ENCODE data around the gene OR52E1.
"Not testable (repeated sequence)": the region's sequence is repeated elsewhere in the genome, so short reads cannot be mapped to it uniquely, and the experiment has no call there.

The OR52E1 gene

DNA sequence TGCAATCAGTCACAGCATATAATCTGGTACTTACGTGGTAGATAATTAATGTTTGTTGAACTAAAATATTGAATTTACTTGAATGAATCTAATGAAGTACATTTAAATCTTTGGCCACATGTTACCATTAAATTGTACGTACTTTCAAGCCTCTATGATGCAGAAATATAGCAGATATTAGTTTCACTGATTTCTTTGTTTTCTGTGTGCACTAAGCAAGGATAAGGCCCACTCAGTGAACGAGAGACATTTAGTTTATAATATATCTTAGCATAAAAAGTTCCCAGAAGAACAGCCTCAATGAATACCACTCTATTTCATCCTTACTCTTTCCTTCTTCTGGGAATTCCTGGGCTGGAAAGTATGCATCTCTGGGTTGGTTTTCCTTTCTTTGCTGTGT, at the start of gene OR52E1:
Gene OR52E1 (plus strand): TSS at position 301 of the 400 bp plus-strand sequence.
- DNase-seq = no peak

GRCh38 chr11:5021996-5022395, 47.4 kb upstream of the OR52E1 start:
- DNase-seq = no peak

- no peak for DNase-seq
These were observed 32.7 kb upstream of the OR52E1 start for GRCh38 chr11:5036669-5037068.

- no peak for DNase-seq
These were observed 31.4 kb upstream of the OR52E1 start for GRCh38 chr11:5037926-5038325.

GRCh38 chr11:5038341-5038740, 31.0 kb upstream of the OR52E1 start:
- no peak for DNase-seq

DNA sequence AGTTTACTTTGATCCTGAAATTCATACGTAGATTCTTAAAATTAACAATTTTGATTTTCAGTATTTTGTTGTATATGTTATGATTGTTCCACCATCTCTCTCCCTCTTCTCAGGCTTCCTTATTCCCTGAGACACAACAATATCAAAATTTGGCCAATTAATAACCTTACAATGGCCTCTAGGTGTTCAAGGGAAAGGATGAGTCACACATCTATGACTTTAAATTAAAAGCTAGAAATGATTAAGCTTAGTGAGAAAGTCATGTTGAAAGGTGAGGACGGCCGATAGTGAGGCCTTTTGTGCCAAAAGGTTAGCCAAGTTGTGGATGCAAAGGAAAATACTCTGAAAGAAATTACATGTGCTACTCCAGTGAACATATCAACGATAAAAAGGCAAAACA, 28.5 kb upstream of the OR52E1 start:
- no peak for DNase-seq

DNA sequence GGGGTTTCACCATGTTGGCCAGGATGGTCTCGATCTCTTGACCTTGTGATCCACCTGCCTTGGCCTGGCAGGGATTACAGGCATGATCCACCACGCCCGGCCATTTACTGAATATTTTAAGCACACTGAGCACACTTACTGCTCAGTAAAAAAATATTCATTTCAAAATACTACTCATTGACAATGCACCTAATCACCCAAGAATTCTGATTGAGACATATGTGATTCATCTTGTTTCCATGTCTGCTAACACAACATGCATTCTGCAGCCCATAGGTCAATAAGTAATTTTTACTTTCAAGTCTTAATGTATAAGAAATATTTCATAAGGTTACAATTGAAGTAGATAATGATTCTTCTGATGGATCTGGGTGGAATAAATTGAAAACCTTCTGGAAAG, 27.3 kb upstream of the OR52E1 start:
- DNase-seq = no peak

GRCh38 chr11:5043380-5043779, 26.0 kb upstream of the OR52E1 start:
- no peak for DNase-seq

DNA sequence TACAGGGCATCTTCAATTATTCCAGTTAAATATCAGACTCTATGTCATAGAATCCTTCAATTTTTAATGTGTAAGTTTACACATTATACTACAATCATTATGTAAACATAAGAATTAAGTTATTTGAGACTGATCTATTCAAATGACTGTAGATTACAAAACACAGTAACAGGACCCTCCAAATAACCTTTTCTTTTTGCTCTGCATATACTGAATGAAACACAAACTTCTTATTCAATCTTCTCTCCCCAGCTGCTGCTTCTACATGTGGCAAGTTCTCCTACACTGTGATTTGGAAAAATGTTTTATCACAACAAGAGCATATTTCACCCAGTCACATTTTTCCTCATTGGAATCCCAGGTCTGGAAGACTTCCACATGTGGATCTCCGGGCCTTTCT, 23.1 kb upstream of the OR52E1 start, which contains the start of gene OR52J3:
Gene OR52J3 (plus strand): TSS at position 301 of the 400 bp plus-strand sequence. CDS start 0 bp downstream, at position 301.
- DNase-seq = no peak

DNA sequence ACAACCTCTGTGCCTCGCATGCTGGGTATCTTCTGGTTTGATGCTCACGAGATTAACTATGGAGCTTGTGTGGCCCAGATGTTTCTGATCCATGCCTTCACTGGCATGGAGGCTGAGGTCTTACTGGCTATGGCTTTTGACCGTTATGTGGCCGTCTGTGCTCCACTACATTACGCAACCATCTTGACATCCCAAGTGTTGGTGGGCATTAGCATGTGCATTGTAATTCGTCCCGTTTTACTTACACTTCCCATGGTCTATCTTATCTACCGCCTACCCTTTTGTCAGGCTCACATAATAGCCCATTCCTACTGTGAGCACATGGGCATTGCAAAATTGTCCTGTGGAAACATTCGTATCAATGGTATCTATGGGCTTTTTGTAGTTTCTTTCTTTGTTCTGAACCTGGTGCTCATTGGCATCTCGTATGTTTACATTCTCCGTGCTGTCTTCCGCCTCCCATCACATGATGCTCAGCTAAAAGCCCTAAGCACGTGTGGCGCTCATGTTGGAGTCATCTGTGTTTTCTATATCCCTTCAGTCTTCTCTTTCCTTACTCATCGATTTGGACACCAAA, 22.5 kb upstream of the OR52E1 start:
- no peak for DNase-seq

- DNase-seq = not testable (repeated sequence)
These were observed 10.7 kb upstream of the OR52E1 start for GRCh38 chr11:5058679-5059078.

DNA sequence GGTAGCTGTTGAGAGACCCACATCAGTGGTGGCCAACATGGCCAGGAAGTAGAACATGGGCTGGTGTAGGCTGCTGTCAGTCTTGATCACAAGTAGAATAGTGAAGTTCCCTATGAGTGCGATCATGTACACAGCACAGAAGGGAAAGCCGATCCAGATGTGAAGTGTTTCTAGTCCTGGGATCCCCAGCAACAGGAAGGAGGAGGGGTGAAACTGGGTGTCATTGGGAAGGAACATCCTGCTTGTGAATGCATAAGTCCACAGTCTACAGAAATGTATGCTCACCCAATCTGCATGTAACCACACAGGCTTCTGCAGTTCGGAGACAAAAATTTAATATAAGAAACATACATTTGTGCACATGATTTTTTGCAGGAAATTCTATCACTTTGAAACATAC, 10.0 kb upstream of the OR52E1 start, which contains the start of gene OR52E2:
Gene OR52E2 (minus strand): TSS at position 237 of the 400 bp plus-strand sequence. CDS start 0 bp downstream, at position 237.
- no peak for DNase-seq

DNA sequence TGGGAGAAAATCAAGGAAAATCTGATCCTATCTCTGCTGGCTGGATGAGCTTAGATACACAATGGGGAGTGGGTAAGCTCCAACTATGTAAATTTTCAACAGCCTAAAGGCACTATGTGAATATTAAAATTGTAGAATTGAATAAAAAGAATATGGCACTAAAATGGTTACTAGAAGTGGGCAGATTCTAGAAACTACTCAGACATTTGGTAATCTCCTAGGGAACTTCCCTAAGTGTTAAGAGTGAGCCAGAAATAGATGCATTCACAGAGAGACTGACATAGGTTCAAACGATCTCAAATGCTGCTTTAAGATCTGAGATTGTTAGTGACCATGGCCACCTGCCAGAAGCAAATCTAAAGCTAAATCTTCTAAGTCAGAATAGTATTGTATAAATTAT, 4.3 kb upstream of the OR52E1 start:
- no peak for DNase-seq

- DNase-seq = no peak
These were observed 2.4 kb downstream of the OR52E1 start for GRCh38 chr11:5071799-5072198.

DNA sequence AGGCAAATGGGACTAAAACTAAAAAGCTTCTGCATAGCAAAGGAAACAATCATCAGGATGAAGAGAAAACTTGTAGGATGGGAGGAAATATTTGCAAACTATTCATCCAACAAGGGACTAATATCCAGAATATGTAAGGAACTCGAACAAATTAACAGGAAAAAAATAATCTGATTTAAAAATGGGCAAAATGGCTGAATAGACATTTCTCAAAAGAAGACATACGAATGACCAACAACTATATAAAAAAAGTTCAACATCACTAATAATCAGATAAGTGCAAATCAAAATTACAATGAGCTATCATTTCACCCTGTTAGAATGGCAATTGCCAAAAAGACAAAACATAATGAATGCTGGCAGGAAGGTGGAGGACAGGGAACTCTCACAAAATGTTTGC, 12.0 kb downstream of the OR52E1 start:
- DNase-seq = no peak

DNA sequence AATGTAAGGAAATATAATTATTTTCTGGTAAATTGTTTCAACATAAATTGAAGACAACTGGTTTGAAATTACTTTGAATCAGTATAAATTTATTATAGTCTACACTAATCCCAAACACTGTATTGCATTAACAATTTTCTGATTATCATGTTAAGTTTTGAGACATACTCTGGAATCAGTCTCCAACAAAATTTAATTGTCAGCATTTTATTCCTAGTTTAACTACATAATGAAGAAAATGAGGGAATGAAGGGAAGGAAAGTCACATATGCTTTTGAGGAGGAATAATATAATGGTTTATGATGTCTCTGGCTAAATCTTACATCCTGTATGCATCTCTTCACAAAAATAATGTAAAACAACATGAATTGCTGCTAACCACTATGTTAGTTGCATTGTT, 14.2 kb downstream of the OR52E1 start:
- no peak for DNase-seq

GRCh38 chr11:5088556-5088955, 19.2 kb downstream of the OR52E1 start:
- DNase-seq = no peak

GRCh38 chr11:5090668-5091067, 21.3 kb downstream of the OR52E1 start:
- no peak for DNase-seq

DNA sequence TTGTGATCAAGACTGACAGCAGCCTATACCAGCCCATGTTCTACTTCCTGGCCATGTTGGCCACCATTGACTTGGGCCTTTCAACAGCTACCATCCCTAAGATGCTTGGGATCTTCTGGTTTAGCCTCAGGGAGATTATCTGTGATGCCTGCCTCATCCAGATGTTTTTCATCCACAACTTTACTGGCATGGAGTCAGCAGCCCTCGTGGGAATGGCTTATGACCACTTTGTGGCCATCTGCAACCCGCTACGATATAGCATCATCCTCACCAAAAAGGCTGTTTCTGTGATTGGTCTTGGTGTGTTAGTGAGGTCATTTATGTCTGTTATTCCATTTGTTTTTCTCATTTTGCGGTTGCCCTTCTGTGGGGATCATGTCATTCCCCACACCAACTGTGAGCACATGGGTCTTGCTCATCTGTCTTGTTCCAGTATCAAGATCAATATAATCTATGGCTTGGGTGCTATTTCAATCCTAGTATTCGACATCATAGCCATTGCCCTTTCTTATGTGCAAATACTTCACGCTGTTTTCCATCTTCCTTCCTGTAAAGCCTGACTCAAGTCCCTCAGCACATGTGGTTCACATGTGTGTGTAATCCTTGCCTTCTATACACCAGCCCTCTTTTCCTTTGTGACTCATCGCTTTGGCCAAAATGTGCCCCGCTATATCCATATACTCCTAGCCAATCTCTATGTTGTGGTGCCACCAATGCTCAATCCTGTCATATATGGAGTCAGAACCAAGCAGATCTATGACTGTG, 23.6 kb downstream of the OR52E1 start:
- DNase-seq = no peak

GRCh38 chr11:5096011-5096410, 26.6 kb downstream of the OR52E1 start:
- DNase-seq = no peak

DNA sequence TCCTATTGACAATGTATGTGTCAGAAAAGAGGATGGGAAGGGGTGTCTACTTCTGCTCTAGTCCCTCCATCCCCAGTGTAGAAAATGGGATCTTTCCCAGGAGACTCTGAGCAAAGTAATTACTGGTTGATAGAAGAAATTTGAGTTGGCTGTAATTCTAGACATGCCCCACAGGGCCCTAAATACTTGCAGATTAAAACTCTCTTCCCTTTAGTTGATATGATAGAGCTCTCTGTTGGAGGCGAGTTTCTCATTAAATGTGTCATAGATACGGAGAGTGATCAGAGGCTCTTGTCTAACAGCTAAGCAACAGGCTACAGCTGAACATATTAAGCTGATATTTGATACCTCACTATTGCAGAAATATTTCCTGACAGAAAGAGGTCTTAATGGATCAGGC, 32.9 kb downstream of the OR52E1 start:
- peak; percentile 10 for DNase-seq

DNA sequence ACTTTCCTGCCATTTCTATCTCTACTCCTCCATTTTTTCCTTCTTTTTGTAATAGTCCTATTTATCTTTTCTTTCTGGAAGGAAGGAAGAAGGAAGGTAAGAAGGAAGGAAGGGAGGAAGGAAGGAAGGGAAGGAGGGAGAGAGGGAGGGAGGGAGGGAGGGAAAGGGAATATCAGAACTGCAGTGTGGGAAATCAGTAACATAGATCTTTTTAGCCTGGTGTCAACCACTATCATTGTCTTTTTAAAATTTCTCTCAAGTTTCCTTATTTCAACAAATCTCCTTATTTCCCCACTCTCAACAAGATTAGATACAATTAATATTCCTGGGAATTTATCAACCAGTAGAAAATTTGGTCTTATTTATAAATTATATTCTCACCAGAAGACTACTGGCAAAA, 33.7 kb downstream of the OR52E1 start:
- DNase-seq = no peak

GRCh38 chr11:5107285-5107684, 37.9 kb downstream of the OR52E1 start:
- DNase-seq = no peak

- DNase-seq = no peak
These were observed 46.0 kb downstream of the OR52E1 start for GRCh38 chr11:5115339-5115738.

DNA sequence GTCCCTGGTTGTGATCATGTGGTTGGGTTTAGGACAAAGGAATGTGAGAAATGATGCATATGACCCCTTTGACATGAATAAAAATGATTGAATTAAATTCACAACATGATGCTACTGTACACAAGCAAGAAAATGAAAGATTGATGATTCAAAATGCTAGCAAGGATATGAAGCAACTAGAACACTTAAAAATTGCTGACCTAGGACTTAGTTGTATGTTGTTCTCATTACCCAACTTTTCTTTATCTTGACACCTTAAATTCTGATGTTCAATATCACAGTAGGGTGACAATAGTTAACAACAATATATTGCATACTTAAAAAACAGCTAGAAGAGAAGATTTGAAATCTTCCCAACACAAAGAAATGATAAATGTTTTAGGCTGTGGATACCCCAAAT, 48.2 kb downstream of the OR52E1 start:
- no peak for DNase-seq
